Left cardiac atrium (tissue), 4 donors: ENCODE measurements around the gene PCBP3. TPM values are rescaled to one million over a fixed set of nuclear protein-coding genes. Genes with fewer than 3 reads are reported as not detected.
A peak's percentile ranks its signal among the peaks of the same experiment; 100 is the strongest.
"Not testable (repeated sequence)": the region's sequence is repeated elsewhere in the genome, so short reads cannot be mapped to it uniquely, and the experiment has no call there.

Experiments used
- ATAC-seq, 2 donors: fragments of 200-7000 bp; cut with Tn5 transposase; one replicate each; pipeline ENCODE4 v1.9.1; 2020; ENCODE audit warnings: mild to moderate bottlenecking in 2 of 2, moderate library complexity in 2 of 2
- DNase-seq: peaks from one replicate; pipeline ENCODE4 v3.0.0-alpha.2; 2020
- intact Hi-C, 2 donors: fragments of 100-400 bp; cut with DNase I; formaldehyde crosslinking; loops; one replicate each; pipeline versions ENCODE4 v1.14.1 to v1.15.1; 2022 to 2023
- total RNA-seq, 2 donors: library from RNA; stranded (reverse); fragmentation: NEBNext Ultra II Directional; extraction: Animal tissue kit (Norgen Biotek cat#: 25700); gene quantifications; one replicate each; pipeline ENCODE4 v1.2.1, GENCODE V29; 2021
- donor health status: DM: no; HTN: yes; CAD: no.
- donor health status: DM: no; HTN: yes; CAD: no; lungs with severe emphysema.
- donor health status: DM: yes; HTN: yes; CAD: no.
- donor health status: Dilated cardiomyopathy.

Gene PCBP3
- total RNA-seq, 2 donors from 2014 or later: 5.8 to 5.9 TPM

DNA sequence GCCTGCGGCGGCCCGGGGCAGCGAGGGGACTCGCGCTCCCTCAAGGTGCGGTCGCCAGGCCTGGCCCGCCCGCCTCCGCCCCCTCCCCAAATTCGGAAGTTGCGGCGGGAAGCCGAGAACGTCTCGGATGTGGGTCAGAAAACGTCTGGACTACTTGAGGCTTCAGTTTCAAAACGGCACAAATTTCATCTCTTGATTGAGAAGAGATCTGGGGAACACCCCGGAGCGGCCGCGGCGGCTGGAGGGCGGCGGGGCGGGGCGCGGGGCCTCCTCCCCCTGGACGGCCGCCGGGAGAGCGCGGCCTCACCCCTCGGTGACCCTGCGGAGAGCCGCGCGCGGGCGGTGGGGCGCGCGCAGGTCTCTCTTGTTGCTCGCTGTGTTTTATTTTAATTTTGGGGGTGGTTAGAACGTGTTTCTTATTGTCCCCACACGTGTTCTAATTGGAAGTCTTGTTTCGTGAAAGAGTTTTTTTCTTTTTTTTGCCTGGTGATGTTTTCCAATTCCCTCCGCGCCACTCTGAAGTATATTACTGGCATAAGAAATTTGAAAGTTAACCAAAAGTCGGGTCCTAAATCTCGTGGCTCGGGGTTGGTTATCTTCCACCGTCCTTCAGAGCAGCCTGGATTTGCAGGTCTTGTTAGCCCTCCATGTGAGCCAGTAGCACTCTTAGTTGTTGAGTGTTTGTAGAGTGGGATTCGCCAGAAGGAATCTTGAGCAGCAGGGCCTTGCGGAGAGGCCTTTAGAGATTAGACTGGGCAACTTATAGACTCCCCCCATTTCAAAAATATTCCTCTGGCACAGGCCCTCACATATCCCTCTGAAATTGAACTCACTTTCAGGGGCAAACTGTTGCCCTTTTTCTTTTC is 749 bp downstream of the PCBP3 start:
- intact Hi-C loops: no loop called here
- DNase-seq (no peak), ATAC-seq (no peak)

DNA sequence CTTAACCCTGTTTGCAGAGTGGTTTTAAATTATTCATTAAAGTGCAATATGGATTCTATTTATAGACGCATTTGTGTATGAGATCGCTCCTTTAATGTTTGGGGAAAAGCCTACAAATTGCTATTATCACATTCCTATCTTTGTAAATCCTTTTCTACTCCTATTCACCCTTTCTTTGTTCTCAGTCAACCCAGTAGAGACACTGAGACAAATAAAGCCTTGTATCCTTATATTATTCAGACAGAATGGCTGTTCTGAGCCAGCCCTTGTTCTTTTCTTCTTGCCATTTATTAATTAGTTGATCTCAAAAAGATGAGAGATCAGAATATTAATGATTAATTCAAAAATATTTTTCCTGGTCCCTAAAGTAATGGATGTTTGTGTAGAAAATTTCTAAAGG is 8.4 kb downstream of the PCBP3 start:
- intact Hi-C loops: no loop called here
- ATAC-seq: no peak
- no peak for DNase-seq

DNA sequence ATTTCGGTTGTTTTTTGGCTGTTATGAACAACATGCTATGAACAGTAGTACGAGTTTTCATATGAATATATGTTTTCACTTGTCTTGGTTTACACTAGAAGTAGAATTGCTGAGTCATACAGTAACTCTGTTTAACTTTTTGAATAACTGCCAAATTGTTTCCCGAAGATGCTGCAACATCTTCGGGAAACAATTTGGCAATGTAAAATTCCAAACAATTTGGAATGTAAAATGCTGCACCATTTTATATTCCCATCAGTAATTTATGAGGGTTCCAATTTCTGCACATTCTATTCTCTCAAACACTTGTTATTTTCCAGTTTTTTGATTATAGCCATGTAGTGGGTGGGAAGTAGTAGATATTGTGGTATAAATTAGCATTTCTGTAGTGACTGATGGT is 11.6 kb downstream of the PCBP3 start:
- intact Hi-C loops: no loop called here
- no peak for DNase-seq
- ATAC-seq: no peak

DNA sequence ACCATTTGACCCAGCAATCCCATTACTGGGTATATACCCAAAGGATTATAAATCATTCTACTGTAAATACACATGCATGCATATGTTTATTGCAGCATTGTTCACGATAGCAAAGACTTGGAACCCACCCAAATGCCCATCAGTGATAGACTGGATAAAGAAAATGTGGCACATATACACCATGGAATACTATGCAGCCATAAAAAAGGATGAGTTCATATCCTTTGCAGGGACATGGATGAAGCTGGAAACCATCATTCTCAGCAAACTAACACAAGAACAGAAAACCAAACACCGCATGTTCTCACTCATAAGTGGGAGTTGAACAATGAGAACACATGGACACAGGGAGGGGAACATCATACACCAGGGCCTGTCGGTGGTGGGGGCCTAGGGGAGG is 12.6 kb downstream of the PCBP3 start:
- ATAC-seq, intact Hi-C loops, DNase-seq: not testable (repeated sequence)

DNA sequence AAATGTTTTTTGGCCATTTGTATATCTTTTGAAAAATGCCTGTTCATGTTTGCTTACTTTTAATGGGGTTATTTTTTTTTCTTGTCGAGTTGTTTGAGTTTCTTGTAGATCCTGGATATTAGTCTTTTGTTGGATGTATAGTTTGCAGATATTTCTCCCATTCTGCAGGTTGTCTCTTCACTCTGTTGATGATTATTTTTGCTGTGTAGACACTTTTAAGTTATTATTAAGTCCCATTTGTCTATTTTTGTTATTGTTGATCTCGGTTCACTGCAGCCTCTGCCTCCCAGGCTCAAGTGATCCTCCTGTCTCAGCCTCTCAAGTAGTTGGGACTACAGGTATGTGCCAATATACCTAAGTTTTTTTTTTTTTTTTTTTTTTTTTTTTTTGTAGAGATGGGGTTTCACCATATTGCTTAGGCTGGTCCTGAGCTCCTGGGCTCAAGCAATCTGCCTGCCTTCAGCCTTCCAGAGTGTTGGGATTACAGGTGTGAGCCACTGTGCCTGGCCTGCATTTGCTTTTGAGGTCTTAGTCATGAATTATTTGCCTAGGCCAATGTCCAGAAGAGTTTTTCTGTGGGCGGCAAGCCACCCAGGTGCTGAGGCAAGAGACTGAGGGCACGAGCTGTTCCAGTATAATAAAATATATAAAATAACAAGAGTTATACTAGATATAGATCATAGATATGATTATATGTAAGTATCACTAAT is 18.5 kb downstream of the PCBP3 start:
- intact Hi-C loops: loop anchor here in 1 of 2 donors (10.0 kb wide), 1 partner anchor 57 kb away; no protein-coding TSS in a partner anchor
- not testable (repeated sequence) for DNase-seq, ATAC-seq

DNA sequence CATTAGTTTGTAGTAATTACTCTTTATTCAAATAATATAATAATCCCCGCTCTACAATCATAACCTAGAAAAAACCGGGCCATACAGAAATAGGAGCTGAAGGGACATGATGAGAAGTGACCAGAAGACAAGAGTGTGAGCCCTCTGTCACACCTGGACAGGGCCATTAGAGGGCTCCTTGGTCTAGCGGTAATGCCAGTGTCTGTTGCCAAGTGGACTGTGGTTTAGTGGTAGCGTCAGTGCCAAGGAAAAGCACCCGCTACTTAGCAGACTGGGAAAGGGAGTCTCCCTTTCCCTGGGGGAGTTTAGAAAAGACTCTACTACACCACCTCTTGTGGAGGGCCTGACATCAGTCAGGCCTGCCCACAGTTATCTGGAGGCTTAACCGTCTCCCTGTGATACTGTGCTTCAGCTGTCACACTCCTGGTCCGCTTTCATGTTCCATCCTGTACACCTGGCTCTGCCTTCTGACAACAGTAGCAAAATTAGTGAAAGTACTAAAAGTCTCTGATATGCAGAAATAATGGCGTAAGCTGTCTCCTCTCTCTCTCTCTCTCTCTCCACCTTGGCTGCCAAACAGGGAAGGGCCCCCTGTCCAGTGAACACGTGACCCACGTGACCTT is 19.2 kb downstream of the PCBP3 start:
- intact Hi-C loops: loop anchor here in 1 of 2 donors (10.0 kb wide), 1 partner anchor 58 kb away; no protein-coding TSS in a partner anchor
- not testable (repeated sequence) for ATAC-seq, DNase-seq

DNA sequence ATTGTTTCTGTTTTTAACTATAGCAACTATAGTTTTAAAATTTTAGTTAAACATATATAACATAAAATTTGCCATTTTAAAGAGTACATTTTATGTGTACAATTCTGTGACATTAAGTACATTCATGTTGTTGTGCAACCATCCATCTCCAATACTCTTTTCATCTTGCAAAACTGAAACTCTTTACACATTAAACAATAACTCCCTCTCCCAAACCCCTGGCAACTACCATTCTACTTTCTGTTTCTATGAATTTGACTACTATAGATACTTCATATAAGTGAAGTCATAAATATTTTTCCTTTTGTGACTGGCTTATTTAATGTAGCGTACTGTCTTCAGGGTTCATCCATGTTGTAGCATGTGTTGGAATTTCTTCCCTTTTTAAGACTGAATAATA is 25.9 kb downstream of the PCBP3 start:
- ATAC-seq (no peak), DNase-seq (no peak)
- intact Hi-C loops: loop anchor here in 1 of 2 donors (10.0 kb wide), 1 partner anchor 65 kb away; no protein-coding TSS in a partner anchor

DNA sequence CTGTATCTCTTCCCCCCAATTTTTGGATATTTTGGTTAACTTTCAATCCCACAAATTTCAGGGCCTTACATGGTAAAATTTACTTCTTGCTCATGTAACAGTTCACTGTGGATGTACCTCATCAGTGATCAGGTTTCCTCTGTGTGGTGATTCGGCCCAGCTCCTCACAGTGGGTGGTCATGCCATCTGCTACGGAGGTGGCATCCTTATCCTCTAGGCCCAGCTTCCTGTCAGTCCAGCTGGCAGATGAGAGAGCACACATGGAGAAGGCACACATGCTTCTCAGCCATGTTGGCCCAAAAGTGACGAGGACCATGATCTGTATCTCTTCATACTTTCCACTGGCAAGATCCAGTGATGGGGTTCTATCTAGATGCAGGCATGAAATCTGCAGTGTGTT is 27.2 kb downstream of the PCBP3 start:
- intact Hi-C loops: no loop called here
- ATAC-seq (no peak), DNase-seq (no peak)

DNA sequence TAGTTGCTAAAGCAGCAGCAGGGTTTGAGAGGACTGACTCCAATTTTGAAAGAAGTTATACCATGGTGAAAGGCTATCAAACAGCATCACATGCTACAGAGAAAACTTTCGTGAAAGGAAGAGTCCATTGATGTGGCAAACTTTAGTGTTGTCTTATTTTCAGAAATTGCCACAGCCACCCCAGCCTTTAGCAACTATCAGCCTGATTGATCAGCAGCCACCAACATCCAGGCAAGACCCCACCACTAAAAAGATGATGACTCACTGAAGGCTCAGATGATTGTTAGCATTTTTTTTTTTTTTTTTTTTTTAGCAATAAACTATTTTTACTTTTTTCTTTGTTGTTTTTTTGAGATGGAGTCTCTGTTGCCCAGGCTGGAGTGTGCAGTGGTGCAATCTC is 35.3 kb downstream of the PCBP3 start:
- ATAC-seq, intact Hi-C loops, DNase-seq: not testable (repeated sequence)

DNA sequence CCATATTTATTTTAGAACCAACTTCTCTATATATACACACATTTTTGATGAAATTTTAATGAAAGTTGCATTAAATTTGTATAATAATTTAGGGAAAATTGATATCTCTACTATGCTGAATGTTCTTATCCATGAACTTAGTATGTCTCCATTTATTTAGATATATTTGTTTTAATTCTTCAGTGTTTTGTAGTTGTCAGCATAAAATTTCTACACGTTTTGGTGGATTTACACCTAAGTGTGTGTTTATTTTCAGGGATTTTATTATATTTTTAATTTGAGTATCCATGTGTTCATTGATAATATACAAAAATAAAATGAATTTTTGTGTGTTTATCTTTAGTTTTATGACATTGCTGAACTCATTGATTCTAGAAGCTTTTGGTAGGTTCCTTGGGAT is 36.7 kb downstream of the PCBP3 start:
- ATAC-seq (no peak), DNase-seq (no peak)
- intact Hi-C loops: no loop called here

DNA sequence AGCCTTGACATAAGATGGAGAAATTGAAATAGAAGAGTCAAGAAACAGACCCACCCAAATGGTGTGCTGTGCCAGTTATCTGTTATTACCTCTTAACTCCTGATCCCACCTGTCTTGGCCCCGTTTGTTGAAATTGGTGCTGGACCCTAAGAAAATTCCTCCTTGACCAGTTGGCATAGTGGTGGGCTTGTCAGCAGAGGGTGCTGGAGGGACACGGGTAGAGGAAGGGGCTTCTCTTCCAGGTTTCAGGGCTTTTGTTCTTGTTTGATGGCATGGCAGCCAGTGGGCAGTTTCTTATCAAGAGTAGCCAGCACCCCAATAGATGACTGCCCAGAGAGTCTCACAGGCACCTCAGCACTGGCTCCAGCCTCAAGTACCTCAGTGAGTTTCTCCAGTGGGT is 51.6 kb downstream of the PCBP3 start:
- intact Hi-C loops: no loop called here
- DNase-seq (no peak), ATAC-seq (no peak)

DNA sequence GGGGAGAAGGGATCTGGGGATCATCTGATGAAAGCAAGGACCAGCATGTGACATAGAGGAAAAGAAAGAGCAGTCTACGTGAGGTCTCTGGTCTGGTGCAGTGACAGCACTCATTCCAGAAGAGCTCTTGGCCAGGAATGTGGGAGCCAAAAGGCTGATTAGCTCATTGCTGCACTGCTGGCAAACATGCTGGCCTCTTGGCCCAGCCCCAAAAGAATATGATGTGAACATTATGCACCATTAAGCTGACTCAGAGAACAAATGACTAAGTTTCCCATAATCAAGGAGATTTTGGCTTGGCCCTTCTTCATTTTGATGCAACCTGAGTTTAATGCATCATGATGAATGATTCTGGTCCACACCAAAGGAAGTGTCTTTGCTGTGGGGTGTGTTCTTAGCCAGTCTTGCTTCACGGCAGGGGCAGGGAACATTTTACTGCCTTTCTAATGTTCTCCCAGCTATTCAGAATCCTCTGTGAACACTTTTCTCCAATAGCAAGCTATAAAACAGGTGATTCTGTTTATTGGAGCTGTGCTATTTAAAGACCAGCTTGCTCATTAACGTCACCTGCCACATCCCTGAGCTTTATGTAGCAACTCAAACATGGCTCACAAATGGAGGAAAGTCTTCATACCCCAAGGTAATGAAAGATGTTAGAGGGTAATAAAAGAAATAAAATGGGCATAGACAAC is 55.1 kb downstream of the PCBP3 start:
- intact Hi-C loops: no loop called here
- peak; percentile 78 for DNase-seq
- peak; percentile 57 to 97 for ATAC-seq

DNA sequence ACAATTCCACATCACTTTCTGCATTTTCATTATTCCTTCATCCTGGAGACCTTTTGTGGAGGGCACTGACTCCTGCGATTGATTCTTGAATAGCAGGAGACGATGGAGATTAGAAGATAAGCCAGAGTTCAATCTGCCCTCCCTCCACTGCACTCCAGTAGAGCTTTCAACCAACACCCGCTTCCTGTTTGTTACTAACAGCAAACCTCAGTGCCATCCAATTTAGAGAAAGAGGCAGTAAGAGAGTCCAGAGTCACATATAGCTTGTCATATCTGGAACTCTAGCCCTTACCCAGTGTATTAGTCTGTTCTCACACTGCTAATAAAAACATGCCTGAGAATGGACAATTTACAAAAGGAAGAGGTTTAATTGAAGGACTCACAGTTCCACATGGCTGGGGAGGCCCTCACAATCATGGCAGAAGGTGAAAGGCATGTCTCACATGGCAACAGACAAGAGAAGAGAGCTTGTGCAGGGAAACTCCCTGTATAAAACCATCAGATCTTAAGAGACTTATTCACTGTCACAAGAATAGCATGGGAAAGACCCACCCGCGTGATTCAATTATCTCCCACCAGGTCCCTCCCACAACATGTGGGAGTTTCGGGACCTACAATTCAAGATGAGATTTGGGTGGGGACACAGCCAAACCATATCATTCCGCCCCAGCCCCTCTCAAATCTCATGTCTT is 55.9 kb downstream of the PCBP3 start:
- no peak for DNase-seq
- no peak for ATAC-seq
- intact Hi-C loops: no loop called here

DNA sequence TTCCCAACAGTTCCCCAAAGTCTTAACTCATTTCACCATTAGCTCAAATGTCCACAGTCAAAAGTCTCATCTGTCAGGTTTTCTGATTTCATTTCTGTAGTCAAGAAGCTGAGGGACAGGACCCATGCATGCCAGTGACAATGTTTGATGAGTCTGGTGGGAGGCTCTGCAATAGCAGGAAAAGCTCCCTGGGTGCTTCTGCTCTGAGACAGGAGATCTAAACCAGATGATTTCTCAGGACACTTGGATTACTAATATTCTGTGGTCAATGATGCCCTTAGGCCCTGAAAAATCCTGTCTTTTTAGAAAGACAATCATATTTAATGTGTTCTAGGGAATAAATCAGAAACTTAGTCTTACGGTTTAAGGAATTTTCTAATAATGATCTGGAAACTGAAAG is 56.4 kb downstream of the PCBP3 start:
- DNase-seq: no peak
- intact Hi-C loops: no loop called here
- no peak for ATAC-seq

DNA sequence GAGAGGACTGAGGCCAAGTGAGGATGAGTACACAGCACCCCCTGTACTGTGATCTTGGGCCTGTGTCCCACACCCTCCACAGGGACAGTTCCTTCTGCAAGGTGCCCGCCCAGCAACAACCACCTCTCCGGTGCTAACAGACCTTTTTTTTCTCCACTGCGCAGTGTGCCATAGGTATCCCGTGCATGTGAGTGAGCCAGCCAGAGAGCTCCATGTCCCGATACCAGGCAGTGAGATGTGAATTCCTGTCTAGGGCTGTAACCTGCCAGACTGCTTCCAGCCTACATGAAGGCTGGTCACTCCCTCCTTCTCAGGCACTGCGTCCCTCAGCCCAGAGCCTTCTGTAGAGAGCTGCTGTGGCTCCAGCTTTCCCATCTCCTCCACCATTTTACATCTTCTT is 56.9 kb downstream of the PCBP3 start:
- DNase-seq: no peak
- intact Hi-C loops: no loop called here
- ATAC-seq: no peak

DNA sequence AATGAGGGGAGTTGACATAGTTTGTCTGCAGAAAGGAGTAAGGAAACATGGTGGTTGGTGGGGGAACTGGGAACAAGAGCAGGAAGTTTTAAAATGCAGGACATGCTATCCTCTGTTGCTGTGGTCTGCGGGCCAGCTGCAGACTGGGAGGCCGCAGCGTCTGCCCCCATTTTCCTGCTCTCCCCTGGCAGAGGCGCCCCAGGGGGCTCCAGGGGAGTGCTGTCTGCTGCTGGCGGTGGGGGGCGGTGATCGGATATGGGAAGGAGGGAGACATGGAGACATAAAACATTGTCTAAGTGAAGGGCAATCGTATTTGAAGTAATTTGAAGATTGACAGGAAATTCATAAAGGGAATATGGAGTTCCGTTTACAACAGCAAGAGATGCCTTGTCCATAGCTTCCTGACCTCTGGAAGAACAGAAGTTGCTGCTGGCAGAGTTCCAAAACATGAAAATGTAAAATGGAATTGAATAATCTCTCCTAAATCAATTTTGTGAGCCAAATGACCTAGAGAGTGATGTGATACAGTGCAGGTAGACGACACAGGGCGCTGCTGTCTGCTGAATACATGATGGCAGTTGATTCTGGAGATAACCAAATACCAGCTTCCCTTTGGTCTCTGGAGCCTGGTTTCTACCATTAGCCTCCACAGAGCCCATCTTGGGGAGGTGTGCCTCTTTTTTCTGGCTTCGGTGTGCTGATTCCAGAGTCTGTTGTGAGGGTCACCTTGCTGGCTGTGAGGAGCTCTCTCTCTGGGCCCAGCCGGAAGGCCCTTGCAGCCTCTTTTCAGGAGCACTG is 61.0 kb downstream of the PCBP3 start:
- no peak for ATAC-seq
- no peak for DNase-seq
- intact Hi-C loops: no loop called here

DNA sequence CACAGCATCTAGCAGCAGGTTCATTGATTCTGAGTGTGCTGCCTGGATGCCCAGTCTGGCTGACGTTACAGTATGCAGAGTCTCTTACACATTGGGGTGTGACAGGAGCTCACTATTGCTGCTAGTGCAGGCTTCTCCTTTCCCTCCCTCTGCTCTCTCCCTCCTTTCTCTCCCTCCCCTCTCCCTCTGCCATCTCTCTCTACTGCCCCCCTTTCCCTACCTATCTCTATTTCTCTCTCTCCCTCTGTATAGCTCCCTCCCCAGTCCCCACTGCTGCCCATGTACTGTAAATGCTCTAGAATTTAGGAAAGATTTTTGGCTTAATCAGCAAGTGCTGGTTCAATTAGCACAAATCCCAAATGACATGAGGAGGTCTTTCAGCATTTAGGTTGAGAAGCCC is 62.8 kb downstream of the PCBP3 start:
- intact Hi-C loops: no loop called here
- DNase-seq (no peak), ATAC-seq (no peak)

DNA sequence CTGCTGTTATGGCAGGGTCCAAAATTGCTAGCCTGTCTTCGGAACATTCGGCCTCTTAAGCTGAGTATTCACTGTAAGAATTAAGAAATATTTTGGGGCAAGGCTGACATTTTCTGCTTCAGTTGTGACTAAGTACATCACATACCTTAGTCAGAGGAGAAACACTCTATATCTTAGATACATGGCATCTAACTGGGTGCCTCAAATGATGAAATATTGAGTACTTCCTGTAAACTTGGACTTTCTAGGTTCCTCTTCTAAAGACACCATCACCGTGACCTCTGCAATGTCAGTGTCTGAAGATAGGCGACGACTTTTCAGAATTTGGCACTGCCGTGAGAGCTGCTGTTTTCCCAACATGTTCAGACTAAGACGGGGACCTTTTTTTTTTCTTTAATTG is 65.6 kb downstream of the PCBP3 start:
- intact Hi-C loops: no loop called here
- ATAC-seq: no peak

More for the DNA sequence above, 65.6 kb downstream of the PCBP3 start:
- DNase-seq: no peak
